Endothelial cell of umbilical vein (primary cell): Measurements from ENCODE around the gene TRMT6. TPM values are rescaled to one million over a fixed set of nuclear protein-coding genes. Genes with fewer than 3 reads are reported as not detected.
A peak's percentile ranks its signal among the peaks of the same experiment; 100 is the strongest.

Experiments
- BruUV-seq: library from RNA; stranded (reverse); fragments of 400-500 nt; replicated peaks from 2 replicates; lab custom pipeline; 2021; lab: Mats Ljungman, UMichigan
- CTCF ChIA-PET: fragments of 300-600, 350-600 bp; sonication (Branson Sonifier 250); formaldehyde crosslinking; loops from one replicate; lab custom pipeline; 2021; ENCODE audit warnings: antibody characterized with exemption, inconsistent platforms; lab: Charles Lee
- POLR2A ChIA-PET: fragments of 300-600, 350-600 bp; sonication (Branson Sonifier 250); formaldehyde crosslinking; loops from one replicate; lab custom pipeline; 2021; ENCODE audit warnings: antibody characterized with exemption, inconsistent platforms; lab: Charles Lee
- DNase-seq: peaks from one replicate; pipeline ENCODE4 v3.0.0-alpha.2; 2011; ENCODE audit warnings: low read depth, low spot score
- FAIRE-seq: peaks from 2 replicates; lab custom pipeline; 2011; peaks lifted over from hg19 to GRCh38; lab: Jason Lieb, UNC
- H2AFZ ChIP-seq: 2 replicates; pipeline ENCODE4 v1.6.0; 2012; ENCODE audit warnings: low read depth, low read length, control low read depth, inconsistent platforms
- H3K27ac ChIP-seq: 2 replicates; pipeline ENCODE4 v1.5.1; 2011; ENCODE audit warnings: low read depth, mild to moderate bottlenecking, control low read depth, low read length, moderate library complexity; ENCODE audit not compliant: insufficient read depth
- H3K27me3 ChIP-seq, 2 experiments: 2 replicates each; pipeline versions ENCODE4 v1.6.0 to v1.6.1; 2011; ENCODE audit warnings: low read length in 2 of 2, mixed read lengths in 1 of 2; ENCODE audit not compliant: control insufficient read depth in 2 of 2, insufficient read depth in 2 of 2
- H3K36me3 ChIP-seq, 2 experiments: 2 replicates in 1 of 2; 3 replicates in 1 of 2; pipeline ENCODE4 v1.5.1; 2011; ENCODE audit warnings: low read length in 2 of 2, mild to moderate bottlenecking in 1 of 2, moderate library complexity in 1 of 2; ENCODE audit not compliant: control insufficient read depth in 2 of 2, insufficient read depth in 2 of 2; ENCODE audit errors: extremely low read depth in 1 of 2
- H3K4me1 ChIP-seq: 3 replicates; pipeline ENCODE4 v1.5.1; 2011; ENCODE audit warnings: mild to moderate bottlenecking, low read length; ENCODE audit not compliant: control insufficient read depth, insufficient read depth; ENCODE audit errors: extremely low read depth
- H3K4me2 ChIP-seq: 2 replicates; pipeline ENCODE4 v1.6.1; 2011; ENCODE audit warnings: low read length, control low read depth, mixed read lengths; ENCODE audit not compliant: insufficient read depth
- H3K4me3 ChIP-seq, 3 experiments: fragments of 200-600 bp in 1 of 3; sonication (generic), shearing (Covaris generic) in 1 of 3; replicated peaks in 1 of 3; 2 replicates each; pipeline ENCODE4 v1.5.1; 2011 to 2016; ENCODE audit warnings: control low read depth in 3 of 3, low read length in 3 of 3, mild to moderate bottlenecking in 2 of 3, inconsistent platforms in 1 of 3, low read depth in 1 of 3, moderate library complexity in 1 of 3; ENCODE audit not compliant: insufficient read depth in 1 of 3
- H3K79me2 ChIP-seq: 2 replicates; pipeline ENCODE4 v1.6.0; 2012; ENCODE audit warnings: low read length, inconsistent platforms; ENCODE audit not compliant: control insufficient read depth, insufficient read depth
- H3K9ac ChIP-seq: replicated peaks from 2 replicates; pipeline ENCODE3; 2011; ENCODE audit warnings: low read length, control low read depth; ENCODE audit not compliant: insufficient read depth; ENCODE audit errors: extremely low read depth
- H3K9me1 ChIP-seq: replicated peaks from 3 replicates; pipeline ENCODE4 v1.6.0; 2011; ENCODE audit warnings: mild to moderate bottlenecking, low read length; ENCODE audit not compliant: control insufficient read depth, insufficient read depth; ENCODE audit errors: extremely low read depth
- H3K9me3 ChIP-seq: replicated peaks from 2 replicates; pipeline ENCODE4 v1.5.1; 2012; ENCODE audit warnings: low read length, inconsistent platforms; ENCODE audit not compliant: control insufficient read depth, insufficient read depth
- H4K20me1 ChIP-seq: replicated peaks from 2 replicates; pipeline ENCODE3; 2011; ENCODE audit warnings: mild to moderate bottlenecking, low read length; ENCODE audit not compliant: control insufficient read depth, insufficient read depth; ENCODE audit errors: extremely low read depth
- CTCF ChIP-seq, 2 donors: IDR thresholded peaks; 1 replicate in 1 of 2; 2 replicates in 1 of 2; pipeline ENCODE4 v1.5.1; 2011; ENCODE audit warnings: low read length in 2 of 2, mild to moderate bottlenecking in 2 of 2, moderate library complexity in 2 of 2, control low read depth in 1 of 2, inconsistent platforms in 1 of 2, low read depth in 1 of 2; ENCODE audit not compliant: insufficient read depth in 1 of 2; ENCODE audit errors: extremely low read depth in 1 of 2
- EZH2 ChIP-seq: IDR thresholded peaks from 2 replicates; pipeline ENCODE4 v1.6.1; 2012; ENCODE audit warnings: borderline replicate concordance, low read depth, mild to moderate bottlenecking, moderate library complexity, low read length, inconsistent platforms; ENCODE audit not compliant: severe bottlenecking
- FOS ChIP-seq: IDR thresholded peaks from 2 replicates; pipeline ENCODE4 v1.6.1; 2011; ENCODE audit warnings: mild to moderate bottlenecking, low read length, moderate library complexity, borderline replicate concordance; ENCODE audit not compliant: insufficient read depth
- GATA2 ChIP-seq: IDR thresholded peaks from 2 replicates; pipeline ENCODE4 v1.7.0; 2011; ENCODE audit warnings: low read depth, mild to moderate bottlenecking, moderate library complexity, mixed read lengths, low read length; ENCODE audit not compliant: insufficient read length, insufficient read depth
- JUN ChIP-seq: IDR thresholded peaks from 2 replicates; pipeline ENCODE4 v1.6.1; 2011; ENCODE audit warnings: borderline replicate concordance, low read depth; ENCODE audit not compliant: insufficient read length, insufficient read depth
- MAX ChIP-seq: IDR thresholded peaks from 2 replicates; pipeline ENCODE4 v1.6.1; 2011; ENCODE audit not compliant: insufficient read depth, insufficient read length
- MYC ChIP-seq: IDR thresholded peaks from one replicate; pipeline ENCODE4 v1.6.1; 2011; ENCODE audit warnings: mild to moderate bottlenecking, low read depth, low read length
- POLR2A ChIP-seq: IDR thresholded peaks from 2 replicates; pipeline ENCODE4 v1.6.1; 2012; ENCODE audit warnings: low read depth, mild to moderate bottlenecking, control low read depth, low read length
- POLR2AphosphoS5 ChIP-seq: IDR thresholded peaks from 2 replicates; pipeline ENCODE4 v1.6.1; 2012; ENCODE audit warnings: low read depth, mild to moderate bottlenecking, control low read depth, low read length, moderate library complexity; ENCODE audit not compliant: insufficient read depth
- dilution Hi-C: fragments of 300-500 bp; cut with MboI; formaldehyde crosslinking; loops from one replicate; pipeline ENCODE4 v1.15.0; 2019; ENCODE audit warnings: low sequenced_read_pairs; ENCODE audit not compliant: extremely low pct_ligation_motif_present
- intact Hi-C: fragments of 100-400 bp; cut with micrococcal nuclease; formaldehyde crosslinking; loops from one replicate; pipeline ENCODE4 v1.10.0; 2022
- polyA plus RNA-seq, 4 experiments: library from polyadenylated mRNA; depleted of rRNA in 3 of 4; stranded (reverse) in 3 of 4; unstranded in 1 of 4; fragments of >200 nt; gene quantifications; 2 replicates each; pipeline versions ENCODE4 v1.2.1 to v1.2.3, GENCODE V29; 2011 to 2012; ENCODE audit warnings: missing spikeins in 1 of 4
- total RNA-seq: library from RNA; stranded (reverse); gene quantifications from 2 replicates; pipeline ENCODE4 v1.2.3, GENCODE V29; 2021

The TRMT6 gene
- total and polyA plus RNA-seq, 2 donors (not counting 3 experiments of a cell fraction or from before 2014, with no cell fraction given) = 4.1 to 12.0 TPM

GRCh38 chr20:5918856-5919625 is 31.3 kb downstream of the TRMT6 start:
- no peaks in the 10 kb centered on the region for H3K79me2 ChIP-seq
- H3K4me3 ChIP-seq = peak overlapping the region in 1 of 3 experiments; percentile 41
- CTCF ChIA-PET = interaction anchor here (0.7 to 1.2 kb wide), 6 partner anchors 10 to 389 kb away, joined by 3 to 6 read pairs (median 3); no protein-coding TSS in a partner anchor
- intact Hi-C loops = loop anchor here (1.0 kb wide), 1 partner anchor 31 kb away; the partner anchor contains the start of genes MCM8 and TRMT6
- POLR2A ChIA-PET = no interaction called here
- H3K27me3 ChIP-seq = peaks cover 2 to 3% of the 10 kb centered on the region in 2 experiments
- BruUV-seq = TSS peak; percentile 86
- H3K4me1 ChIP-seq = peaks cover 15% of the 10 kb centered on the region
- TF ChIP-seq JUN (peak; percentile 66), FOS (peak; percentile 61), CTCF (IDR thresholded peaks at IDR 0.05; ENCODE audit: extremely low read depth in 1 of 2, insufficient read depth in 1 of 2, low read depth in 1 of 2, low read length in 2 of 2) (no peak)
- H3K9me3 ChIP-seq = no peaks in the 10 kb centered on the region
- peak overlapping the region; percentile 91 for H3K4me2 ChIP-seq
- H3K9me1 ChIP-seq = no peaks in the 10 kb centered on the region
- H3K36me3 ChIP-seq = no peaks in the 10 kb centered on the region
- no peaks in the 10 kb centered on the region for H4K20me1 ChIP-seq
- H2AFZ ChIP-seq = peak overlapping the region; percentile 39
- DNase-seq = peak; percentile 67
- peak; percentile 82 for FAIRE-seq
- dilution Hi-C loops = no loop called here
- peak overlapping the region; percentile 65 for H3K9ac ChIP-seq
- peak overlapping the region; percentile 89 for H3K27ac ChIP-seq

GRCh38 chr20:5914859-5915258 is 35.5 kb downstream of the TRMT6 start:
- POLR2A ChIA-PET = no interaction called here
- CTCF ChIA-PET = interaction anchor here (0.9 kb wide), 1 partner anchor 50 kb away, joined by 3 read pairs; no protein-coding TSS in a partner anchor

More at GRCh38 chr20:5914859-5915258, 35.5 kb downstream of the TRMT6 start:
- Histone ChIP-seq H3K27ac (no peak overlapping the region), H3K9me3 (no peaks in the 10 kb centered on the region), H3K4me2 (no peak overlapping the region), H3K9me1 (no peaks in the 10 kb centered on the region), H3K4me1 (peaks cover 19% of the 10 kb centered on the region), H3K79me2 (no peaks in the 10 kb centered on the region), H3K36me3 (no peaks in the 10 kb centered on the region), H4K20me1 (no peaks in the 10 kb centered on the region), H3K27me3 (peaks cover 7 to 17% of the 10 kb centered on the region in 2 experiments), H2AFZ (no peak overlapping the region), H3K4me3 (no peak overlapping the region), H3K9ac (no peak overlapping the region)
- TF ChIP-seq JUN (no peak), POLR2A (no peak), EZH2 (no peak), CTCF (IDR thresholded peaks at IDR 0.05; ENCODE audit: extremely low read depth in 1 of 2, insufficient read depth in 1 of 2, low read depth in 1 of 2, low read length in 2 of 2) (no peak), FOS (no peak), MAX (no peak), POLR2AphosphoS5 (no peak), GATA2 (no peak), MYC (no peak)
- FAIRE-seq = no peak
- no TSS peak for BruUV-seq
- intact Hi-C loops (no loop called here), dilution Hi-C loops (no loop called here)
- no peak for DNase-seq
